ENCODE results near the gene HNRNPA0.
A peak's percentile ranks its signal among the peaks of the same experiment; 100 is the strongest.

HNRNPA0 gene

GRCh38 chr5:137754188-137754960 lies at the start of gene HNRNPA0:
Gene HNRNPA0 (minus strand): TSS chr5:137754363. CDS start chr5:137754066, 297 bp downstream.
- TF ChIP-seq FOXP2 (optimal IDR thresholded peaks at IDR 0.05; ENCODE audit: control extremely low read depth, extremely low read length, insufficient read depth), result no peak
- peak; percentile 86 for TF ChIP-seq POLR2AphosphoS5 (IDR thresholded peaks at IDR 0.05; ENCODE audit: borderline replicate concordance, low read depth, low read length)
- Histone ChIP-seq H3K4me3 (peak within 1 kb of the TSS; percentile 84), H3K9ac (ENCODE audit: insufficient read length) (peak within 1 kb of the TSS; percentile 99), H3K27ac (peak within 1 kb of the TSS; percentile 99), H3K36me3 (ENCODE audit: insufficient read depth, low read length) (peaks cover 26% of the 10 kb centered on the region), H3K9me3 (ENCODE audit: low read depth, low read length) (no peaks in the 10 kb centered on the region)
- DNase-seq (ENCODE audit: low read depth, low spot score), result peak; percentile 94

- H3K27ac ChIP-seq, result no peak overlapping the region
- TF ChIP-seq POLR2AphosphoS5 (IDR thresholded peaks at IDR 0.05; ENCODE audit: borderline replicate concordance, low read depth, low read length) (no peak), FOXP2 (optimal IDR thresholded peaks at IDR 0.05; ENCODE audit: control extremely low read depth, extremely low read length, insufficient read depth) (no peak), EZH2 (IDR thresholded peaks at IDR 0.05) (no peak)
These were observed 48.4 kb upstream of the HNRNPA0 start for GRCh38 chr5:137802282-137803210.

GRCh38 chr5:137800700-137801411 lies 46.7 kb upstream of the HNRNPA0 start:
- no peak overlapping the region for H3K9ac ChIP-seq (ENCODE audit: insufficient read length)
- DNase-seq (ENCODE audit: low read depth, low spot score), result no peak
- no peak overlapping the region for H3K4me3 ChIP-seq
- no peak for TF ChIP-seq POLR2AphosphoS5 (IDR thresholded peaks at IDR 0.05; ENCODE audit: borderline replicate concordance, low read depth, low read length)
- no peak for TF ChIP-seq EZH2 (IDR thresholded peaks at IDR 0.05)
- TF ChIP-seq FOXP2 (optimal IDR thresholded peaks at IDR 0.05; ENCODE audit: control extremely low read depth, extremely low read length, insufficient read depth), result no peak
- H3K36me3 ChIP-seq (ENCODE audit: insufficient read depth, low read length), result no peaks in the 10 kb centered on the region
- H3K27ac ChIP-seq, result no peak overlapping the region
- no peaks in the 10 kb centered on the region for H3K9me3 ChIP-seq (ENCODE audit: low read depth, low read length)

More at GRCh38 chr5:137802282-137803210, 48.4 kb upstream of the HNRNPA0 start:
- no peak overlapping the region for H3K4me3 ChIP-seq
- no peak for DNase-seq (ENCODE audit: low read depth, low spot score)
- H3K9ac ChIP-seq (ENCODE audit: insufficient read length), result no peak overlapping the region
- H3K9me3 ChIP-seq (ENCODE audit: low read depth, low read length), result no peaks in the 10 kb centered on the region
- no peaks in the 10 kb centered on the region for H3K36me3 ChIP-seq (ENCODE audit: insufficient read depth, low read length)

GRCh38 chr5:137796279-137796678 lies 42.1 kb upstream of the HNRNPA0 start:
- TF ChIP-seq EZH2 (IDR thresholded peaks at IDR 0.05), result no peak
- no peak for TF ChIP-seq FOXP2 (optimal IDR thresholded peaks at IDR 0.05; ENCODE audit: control extremely low read depth, extremely low read length, insufficient read depth)
- TF ChIP-seq POLR2AphosphoS5 (IDR thresholded peaks at IDR 0.05; ENCODE audit: borderline replicate concordance, low read depth, low read length), result no peak
- H3K9me3 ChIP-seq (ENCODE audit: low read depth, low read length), result no peaks in the 10 kb centered on the region
- no peak for DNase-seq (ENCODE audit: low read depth, low spot score)
- H3K27ac ChIP-seq, result no peak overlapping the region
- no peaks in the 10 kb centered on the region for H3K36me3 ChIP-seq (ENCODE audit: insufficient read depth, low read length)
- H3K4me3 ChIP-seq, result no peak overlapping the region
- no peak overlapping the region for H3K9ac ChIP-seq (ENCODE audit: insufficient read length)

- H3K9ac ChIP-seq (ENCODE audit: insufficient read length), result no peak overlapping the region
- DNase-seq (ENCODE audit: low read depth, low spot score), result no peak
These were observed 40.7 kb upstream of the HNRNPA0 start for GRCh38 chr5:137794863-137795262.

GRCh38 chr5:137792303-137792702 lies 38.1 kb upstream of the HNRNPA0 start:
- H3K9ac ChIP-seq (ENCODE audit: insufficient read length), result no peak overlapping the region
- H3K9me3 ChIP-seq (ENCODE audit: low read depth, low read length), result no peaks in the 10 kb centered on the region
- no peak for DNase-seq (ENCODE audit: low read depth, low spot score)
- H3K4me3 ChIP-seq, result no peak overlapping the region
- TF ChIP-seq POLR2AphosphoS5 (IDR thresholded peaks at IDR 0.05; ENCODE audit: borderline replicate concordance, low read depth, low read length) (no peak), EZH2 (IDR thresholded peaks at IDR 0.05) (no peak), FOXP2 (optimal IDR thresholded peaks at IDR 0.05; ENCODE audit: control extremely low read depth, extremely low read length, insufficient read depth) (no peak)
- no peaks in the 10 kb centered on the region for H3K36me3 ChIP-seq (ENCODE audit: insufficient read depth, low read length)
- H3K27ac ChIP-seq, result no peak overlapping the region

More at GRCh38 chr5:137794863-137795262, 40.7 kb upstream of the HNRNPA0 start:
- no peaks in the 10 kb centered on the region for H3K9me3 ChIP-seq (ENCODE audit: low read depth, low read length)
- H3K36me3 ChIP-seq (ENCODE audit: insufficient read depth, low read length), result no peaks in the 10 kb centered on the region
- no peak overlapping the region for H3K4me3 ChIP-seq
- TF ChIP-seq EZH2 (IDR thresholded peaks at IDR 0.05) (no peak), POLR2AphosphoS5 (IDR thresholded peaks at IDR 0.05; ENCODE audit: borderline replicate concordance, low read depth, low read length) (no peak), FOXP2 (optimal IDR thresholded peaks at IDR 0.05; ENCODE audit: control extremely low read depth, extremely low read length, insufficient read depth) (no peak)
- H3K27ac ChIP-seq, result no peak overlapping the region

- no peaks in the 10 kb centered on the region for H3K36me3 ChIP-seq (ENCODE audit: insufficient read depth, low read length)
- no peak overlapping the region for H3K27ac ChIP-seq
- no peak overlapping the region for H3K4me3 ChIP-seq
- H3K9ac ChIP-seq (ENCODE audit: insufficient read length), result no peak overlapping the region
- TF ChIP-seq FOXP2 (optimal IDR thresholded peaks at IDR 0.05; ENCODE audit: control extremely low read depth, extremely low read length, insufficient read depth) (no peak), EZH2 (IDR thresholded peaks at IDR 0.05) (no peak), POLR2AphosphoS5 (IDR thresholded peaks at IDR 0.05; ENCODE audit: borderline replicate concordance, low read depth, low read length) (no peak)
- DNase-seq (ENCODE audit: low read depth, low spot score), result no peak
- H3K9me3 ChIP-seq (ENCODE audit: low read depth, low read length), result no peaks in the 10 kb centered on the region
These were observed 37.6 kb upstream of the HNRNPA0 start for GRCh38 chr5:137791799-137792198.

Data from SK-N-MC (cell line).